IMR-90 (cell line): Measurements from ENCODE around the gene FCGR2B.
"Not testable (repeated sequence)": the region's sequence is repeated elsewhere in the genome, so short reads cannot be mapped to it uniquely, and the experiment has no call there.

ENCODE experiments used
- POLR2A ChIP-seq: IDR thresholded peaks from 2 replicates; pipeline ENCODE4 v1.6.1; 2012; ENCODE audit warnings: mild to moderate bottlenecking, low read depth, low read length
- RAD21 ChIP-seq: IDR thresholded peaks from 2 replicates; pipeline ENCODE4 v1.6.1; 2012; ENCODE audit warnings: low read length, improper control_type of control experiment
- RCOR1 ChIP-seq: IDR thresholded peaks from 2 replicates; pipeline ENCODE4 v1.6.1; 2012; ENCODE audit warnings: mild to moderate bottlenecking, low read length, improper control_type of control experiment; ENCODE audit not compliant: insufficient replicate concordance
- TF ChIP-seq, protein P1 (sequence below): conservative IDR thresholded peaks from 2 replicates; pipeline ENCODE4 v1.5.1; 2012; ENCODE audit warnings: mild to moderate bottlenecking, low read depth, low read length, improper control_type of control experiment
- TF ChIP-seq, protein P2 (sequence below): fragments of 150-350 bp; IDR thresholded peaks from 2 replicates; pipeline ENCODE4 v1.6.1; 2016; ENCODE audit warnings: low read depth, mild to moderate bottlenecking, low read length, moderate library complexity, borderline replicate concordance

DNA sequence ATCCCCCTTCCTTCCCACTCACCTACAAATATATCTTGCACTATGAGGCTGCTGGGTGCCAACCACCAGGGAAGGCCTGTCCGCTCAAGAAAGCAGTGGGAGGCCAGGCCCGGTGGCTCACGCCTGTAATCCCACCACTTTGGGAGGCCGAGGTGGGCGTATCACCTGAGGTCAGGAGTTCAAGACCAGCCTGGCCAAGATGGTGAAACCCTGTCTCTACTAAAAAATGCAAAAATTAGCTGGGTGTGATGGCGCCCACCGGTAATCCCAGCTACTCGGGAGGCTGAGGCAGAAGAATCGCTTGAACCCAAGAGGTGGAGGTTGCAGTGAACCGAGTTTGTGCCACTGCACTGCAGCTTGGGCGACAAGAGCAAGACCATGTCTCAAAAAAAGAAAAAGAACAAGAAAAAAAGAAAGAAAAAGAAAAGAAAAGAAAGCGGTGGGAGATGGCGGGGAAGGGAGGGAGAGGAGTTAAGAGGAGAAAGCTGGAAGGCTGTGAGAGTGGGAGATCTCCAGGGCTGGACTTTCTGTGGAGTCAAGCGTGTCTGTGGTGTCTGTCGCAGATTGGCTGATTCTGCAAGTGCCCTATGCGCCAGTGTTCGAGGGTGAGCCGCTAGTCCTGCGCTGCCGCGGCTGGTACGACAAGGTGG is 62.4 kb downstream of the FCGR2B start:
- TF ChIP-seq, protein P1, sequence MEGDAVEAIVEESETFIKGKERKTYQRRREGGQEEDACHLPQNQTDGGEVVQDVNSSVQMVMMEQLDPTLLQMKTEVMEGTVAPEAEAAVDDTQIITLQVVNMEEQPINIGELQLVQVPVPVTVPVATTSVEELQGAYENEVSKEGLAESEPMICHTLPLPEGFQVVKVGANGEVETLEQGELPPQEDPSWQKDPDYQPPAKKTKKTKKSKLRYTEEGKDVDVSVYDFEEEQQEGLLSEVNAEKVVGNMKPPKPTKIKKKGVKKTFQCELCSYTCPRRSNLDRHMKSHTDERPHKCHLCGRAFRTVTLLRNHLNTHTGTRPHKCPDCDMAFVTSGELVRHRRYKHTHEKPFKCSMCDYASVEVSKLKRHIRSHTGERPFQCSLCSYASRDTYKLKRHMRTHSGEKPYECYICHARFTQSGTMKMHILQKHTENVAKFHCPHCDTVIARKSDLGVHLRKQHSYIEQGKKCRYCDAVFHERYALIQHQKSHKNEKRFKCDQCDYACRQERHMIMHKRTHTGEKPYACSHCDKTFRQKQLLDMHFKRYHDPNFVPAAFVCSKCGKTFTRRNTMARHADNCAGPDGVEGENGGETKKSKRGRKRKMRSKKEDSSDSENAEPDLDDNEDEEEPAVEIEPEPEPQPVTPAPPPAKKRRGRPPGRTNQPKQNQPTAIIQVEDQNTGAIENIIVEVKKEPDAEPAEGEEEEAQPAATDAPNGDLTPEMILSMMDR, result not testable (repeated sequence)
- TF ChIP-seq POLR2A, RAD21, RCOR1: not testable (repeated sequence)
- TF ChIP-seq, protein P2, sequence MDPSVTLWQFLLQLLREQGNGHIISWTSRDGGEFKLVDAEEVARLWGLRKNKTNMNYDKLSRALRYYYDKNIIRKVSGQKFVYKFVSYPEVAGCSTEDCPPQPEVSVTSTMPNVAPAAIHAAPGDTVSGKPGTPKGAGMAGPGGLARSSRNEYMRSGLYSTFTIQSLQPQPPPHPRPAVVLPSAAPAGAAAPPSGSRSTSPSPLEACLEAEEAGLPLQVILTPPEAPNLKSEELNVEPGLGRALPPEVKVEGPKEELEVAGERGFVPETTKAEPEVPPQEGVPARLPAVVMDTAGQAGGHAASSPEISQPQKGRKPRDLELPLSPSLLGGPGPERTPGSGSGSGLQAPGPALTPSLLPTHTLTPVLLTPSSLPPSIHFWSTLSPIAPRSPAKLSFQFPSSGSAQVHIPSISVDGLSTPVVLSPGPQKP, result not testable (repeated sequence)
